H1 (cell line): Measurements from ENCODE around the gene CACNA2D1. TPM values are rescaled to one million over a fixed set of nuclear protein-coding genes. Genes with fewer than 3 reads are reported as not detected.

Experiments
- CTCF ChIA-PET: fragments of 300-600 bp; sonication (Branson Sonifier 250); formaldehyde crosslinking; loops from one replicate; lab custom pipeline; 2021; ENCODE audit not compliant: partially characterized antibody; lab: Charles Lee
- POLR2A ChIA-PET: fragments of 300-600 bp; sonication (Branson Sonifier 250); formaldehyde crosslinking; loops from one replicate; lab custom pipeline; 2021; ENCODE audit warnings: inconsistent platforms; ENCODE audit not compliant: partially characterized antibody; lab: Charles Lee
- DNase-seq, 2 experiments: peaks; one replicate each; pipeline versions ENCODE4 v3.0.0 to v3.0.0-alpha.2; 2010 to 2022; ENCODE audit warnings: low spot score in 2 of 2, low read depth in 1 of 2, mixed read lengths in 1 of 2
- FAIRE-seq: peaks from 2 replicates; lab custom pipeline; 2011; peaks lifted over from hg19 to GRCh38; lab: Jason Lieb, UNC
- H2AFZ ChIP-seq: 2 replicates; pipeline ENCODE4 v1.8.1; 2012; ENCODE audit warnings: low read length, inconsistent platforms
- H2AK5ac ChIP-seq: 2 replicates; pipeline ENCODE4 v1.6.1; 2013; ENCODE audit warnings: low read depth, low read length
- H2BK120ac ChIP-seq: replicated peaks from 2 replicates; pipeline ENCODE3; 2013; ENCODE audit warnings: low read depth, low read length, inconsistent platforms
- H2BK12ac ChIP-seq: 2 replicates; pipeline ENCODE4 v1.6.1; 2013; ENCODE audit warnings: low read depth, low read length
- H2BK15ac ChIP-seq: 2 replicates; pipeline ENCODE4 v1.6.1; 2013; ENCODE audit warnings: low read length
- H2BK20ac ChIP-seq: 2 replicates; pipeline ENCODE4 v1.6.1; 2013; ENCODE audit warnings: low read length
- H2BK5ac ChIP-seq: 2 replicates; pipeline ENCODE4 v1.6.1; 2013; ENCODE audit warnings: low read depth, low read length
- H3K14ac ChIP-seq: 2 replicates; pipeline ENCODE4 v1.6.1; 2013; ENCODE audit warnings: inconsistent platforms; ENCODE audit not compliant: insufficient read length
- H3K18ac ChIP-seq: 2 replicates; pipeline ENCODE4 v1.6.1; 2013; ENCODE audit warnings: low read length; ENCODE audit errors: extremely low read depth
- H3K23ac ChIP-seq: 2 replicates; pipeline ENCODE4 v1.6.1; 2013; ENCODE audit warnings: inconsistent platforms; ENCODE audit not compliant: insufficient read length
- H3K23me2 ChIP-seq: 2 replicates; pipeline ENCODE4 v1.6.1; 2013; ENCODE audit warnings: low read depth, low read length
- H3K27ac ChIP-seq: 2 replicates; pipeline ENCODE4 v1.6.1; 2011; ENCODE audit warnings: low read depth, low read length, inconsistent platforms
- H3K27me3 ChIP-seq, 4 experiments: replicated peaks in 1 of 4; 1 replicate in 1 of 4; 2 replicates in 3 of 4; pipeline versions ENCODE4 v1.6.1 to v1.8.1; 2011 to 2013; ENCODE audit warnings: low read length in 3 of 4, mild to moderate bottlenecking in 3 of 4, inconsistent platforms in 2 of 4, mixed read lengths in 2 of 4, moderate library complexity in 1 of 4; ENCODE audit not compliant: control insufficient read depth in 3 of 4, insufficient read depth in 3 of 4; ENCODE audit errors: extremely low read depth in 1 of 4
- H3K36me3 ChIP-seq, 4 experiments: 2 replicates each; pipeline versions ENCODE4 v1.6.1 to v1.8.1; 2011 to 2013; ENCODE audit warnings: mild to moderate bottlenecking in 4 of 4, low read length in 3 of 4, moderate library complexity in 2 of 4, control low read depth in 1 of 4, inconsistent platforms in 1 of 4; ENCODE audit not compliant: insufficient read depth in 4 of 4, control insufficient read depth in 2 of 4
- H3K4ac ChIP-seq: replicated peaks from 2 replicates; pipeline ENCODE3; 2013; ENCODE audit warnings: low read length, low read depth, mixed read lengths, inconsistent platforms; ENCODE audit not compliant: insufficient read length
- H3K4me1 ChIP-seq, 4 experiments: replicated peaks in 1 of 4; 1 replicate in 1 of 4; 2 replicates in 3 of 4; pipeline versions ENCODE4 v1.6.1 to v1.8.1; 2011 to 2013; ENCODE audit warnings: low read length in 3 of 4, inconsistent platforms in 2 of 4, mixed read lengths in 1 of 4; ENCODE audit not compliant: insufficient read depth in 4 of 4, control insufficient read depth in 3 of 4
- H3K4me2 ChIP-seq, 2 experiments: 2 replicates each; pipeline versions ENCODE4 v1.6.1 to v1.8.1; 2011 to 2013; ENCODE audit warnings: low read depth in 2 of 2, low read length in 2 of 2, control low read depth in 1 of 2, inconsistent platforms in 1 of 2, mild to moderate bottlenecking in 1 of 2; ENCODE audit not compliant: insufficient read depth in 1 of 2
- H3K4me3 ChIP-seq, 4 experiments: fragments of 200-600, 300-600 bp in 1 of 4; sonication (generic), shearing (Covaris generic), sonication (Bioruptor Twin) in 1 of 4; 2 replicates each; pipeline versions ENCODE4 v1.5.1 to v1.8.1; 2011 to 2016; ENCODE audit warnings: low read length in 4 of 4, low read depth in 3 of 4, control low read depth in 2 of 4, inconsistent platforms in 2 of 4, mild to moderate bottlenecking in 2 of 4, mixed read lengths in 1 of 4, moderate library complexity in 1 of 4; ENCODE audit not compliant: insufficient read depth in 2 of 4; ENCODE audit errors: extremely low read depth in 1 of 4
- H3K56ac ChIP-seq: replicated peaks from 2 replicates; pipeline ENCODE3; 2013; ENCODE audit warnings: low read depth, mild to moderate bottlenecking, mixed read lengths, low read length, inconsistent platforms; ENCODE audit not compliant: insufficient read length
- H3K79me1 ChIP-seq: 2 replicates; pipeline ENCODE4 v1.6.1; 2013; ENCODE audit warnings: low read depth, low read length, control low read depth
- H3K79me2 ChIP-seq, 2 experiments: 2 replicates each; pipeline versions ENCODE4 v1.6.1 to v1.8.1; 2012 to 2013; ENCODE audit warnings: low read length in 2 of 2, mild to moderate bottlenecking in 2 of 2, inconsistent platforms in 1 of 2; ENCODE audit not compliant: insufficient read depth in 2 of 2, control insufficient read depth in 1 of 2
- H3K9ac ChIP-seq, 4 experiments: replicated peaks in 1 of 4; 1 replicate in 1 of 4; 2 replicates in 3 of 4; pipeline versions ENCODE4 v1.6.1 to v1.8.1; 2011 to 2013; ENCODE audit warnings: low read depth in 3 of 4, low read length in 3 of 4, control low read depth in 2 of 4, mild to moderate bottlenecking in 2 of 4, moderate library complexity in 2 of 4, inconsistent platforms in 1 of 4; ENCODE audit errors: extremely low read depth in 1 of 4
- H3K9me3 ChIP-seq, 2 experiments: 2 replicates each; pipeline versions ENCODE4 v1.6.1 to v1.8.1; 2012 to 2013; ENCODE audit warnings: mild to moderate bottlenecking in 2 of 2, moderate library complexity in 2 of 2, control low read depth in 1 of 2, inconsistent platforms in 1 of 2, low read depth in 1 of 2, low read length in 1 of 2, mixed read lengths in 1 of 2; ENCODE audit not compliant: insufficient read depth in 2 of 2
- H4K20me1 ChIP-seq, 2 experiments: replicated peaks in 1 of 2; 2 replicates each; pipeline versions ENCODE3 to v1.8.1; 2011 to 2013; ENCODE audit warnings: inconsistent platforms in 2 of 2, low read length in 2 of 2, mild to moderate bottlenecking in 1 of 2; ENCODE audit not compliant: insufficient read depth in 2 of 2, control insufficient read depth in 1 of 2
- H4K5ac ChIP-seq: 2 replicates; pipeline ENCODE4 v1.6.1; 2013; ENCODE audit warnings: low read length, low read depth, mixed read lengths, inconsistent platforms; ENCODE audit not compliant: insufficient read length
- H4K8ac ChIP-seq: 2 replicates; pipeline ENCODE4 v1.8.0; 2013; ENCODE audit warnings: mild to moderate bottlenecking, moderate library complexity, low read length, inconsistent platforms; ENCODE audit not compliant: insufficient read depth; ENCODE audit errors: extremely low read depth
- H4K91ac ChIP-seq: replicated peaks from 2 replicates; pipeline ENCODE3; 2013; ENCODE audit warnings: low read length, mixed read lengths, inconsistent platforms; ENCODE audit not compliant: insufficient read length
- ASH2L ChIP-seq: fragments of 200-600, 300-600 bp; sonication (generic); IDR thresholded peaks from one replicate; pipeline ENCODE4 v1.7.1; 2017; ENCODE audit warnings: low read length
- BACH1 ChIP-seq: IDR thresholded peaks from 2 replicates; pipeline ENCODE4 v1.6.1; 2012; ENCODE audit warnings: low read length, improper control_type of control experiment
- EP300 ChIP-seq, 2 experiments: IDR thresholded peaks; 1 replicate in 1 of 2; 2 replicates in 1 of 2; pipeline ENCODE4 v1.6.1; 2011 to 2012; ENCODE audit warnings: low read depth in 2 of 2, low read length in 2 of 2, mild to moderate bottlenecking in 2 of 2, borderline replicate concordance in 1 of 2, inconsistent platforms in 1 of 2, moderate library complexity in 1 of 2
- GTF2F1 ChIP-seq: IDR thresholded peaks from 2 replicates; pipeline ENCODE4 v1.6.1; 2012; ENCODE audit warnings: low read depth, low read length, improper control_type of control experiment, borderline replicate concordance
- MAFK ChIP-seq: IDR thresholded peaks from 2 replicates; pipeline ENCODE4 v1.6.1; 2012; ENCODE audit warnings: low read depth, mild to moderate bottlenecking, improper control_type of control experiment, low read length
- NRF1 ChIP-seq: IDR thresholded peaks from 2 replicates; pipeline ENCODE4 v1.6.1; 2011; ENCODE audit warnings: mild to moderate bottlenecking, low read depth, low read length, improper control_type of control experiment
- PHF8 ChIP-seq: fragments of 200-600 bp; sonication (generic); conservative IDR thresholded peaks from 2 replicates; pipeline ENCODE4 v1.7.1; 2012; ENCODE audit warnings: low read depth, mild to moderate bottlenecking, inconsistent platforms, low read length, moderate library complexity
- POLR2AphosphoS5 ChIP-seq: IDR thresholded peaks from 2 replicates; pipeline ENCODE4 v1.6.1; 2011; ENCODE audit warnings: low read depth, low read length
- RAD21 ChIP-seq, 2 experiments: IDR thresholded peaks in 1 of 2; conservative IDR thresholded peaks in 1 of 2; 2 replicates each; pipeline ENCODE4 v1.6.1; 2011; ENCODE audit warnings: low read depth in 2 of 2, low read length in 2 of 2, improper control_type of control experiment in 1 of 2, inconsistent platforms in 1 of 2, mild to moderate bottlenecking in 1 of 2, moderate library complexity in 1 of 2
- SIRT6 ChIP-seq: IDR thresholded peaks from one replicate; pipeline ENCODE4 v1.7.1; 2012; ENCODE audit warnings: low read length, inconsistent platforms
- SIX5 ChIP-seq: IDR thresholded peaks from 2 replicates; pipeline ENCODE4 v1.6.1; 2011; ENCODE audit warnings: mild to moderate bottlenecking, low read depth, low read length
- SP2 ChIP-seq: IDR thresholded peaks from 2 replicates; pipeline ENCODE4 v1.6.1; 2012; ENCODE audit warnings: mild to moderate bottlenecking, low read length, inconsistent platforms
- SP4 ChIP-seq: IDR thresholded peaks from 2 replicates; pipeline ENCODE4 v1.6.1; 2012; ENCODE audit warnings: low read length, inconsistent platforms
- SUZ12 ChIP-seq: fragments of 200-600 bp; sonication (generic); IDR thresholded peaks from 2 replicates; pipeline ENCODE4 v1.6.1; 2012; ENCODE audit warnings: mild to moderate bottlenecking, inconsistent platforms, low read length, moderate library complexity, mixed read lengths
- TEAD4 ChIP-seq: IDR thresholded peaks from 2 replicates; pipeline ENCODE4 v1.6.1; 2012; ENCODE audit warnings: low read depth, low read length, inconsistent platforms, mixed read lengths
- WGBS, 2 experiments: shearing (Covaris generic) in 1 of 2; methylation state at CpG; one replicate each; pipeline versions ENCODE4 v1.1.6 to v1.1.7; 2013 to 2015; ENCODE audit warnings: low lambda C conversion rate in 2 of 2, mixed read lengths in 2 of 2, inconsistent platforms in 1 of 2, low coverage in 1 of 2, missing lambda C conversion rate in 1 of 2; ENCODE audit not compliant: insufficient replicate concordance in 2 of 2, insufficient coverage in 1 of 2, insufficient read length in 1 of 2; ENCODE audit errors: extremely low coverage in 1 of 2, missing lambda C conversion rate in 1 of 2; 5-methylcytosine and 5-hydroxymethylcytosine counted together
- polyA plus RNA-seq, 7 experiments: library from polyadenylated mRNA; depleted of rRNA in 3 of 7; stranded (reverse) in 5 of 7; unstranded in 2 of 7; fragments of >200 nt in 5 of 7; fragments of 200-250 nt in 2 of 7; gene quantifications; 1 replicate in 5 of 7; 2 replicates in 1 of 7; 4 replicates in 1 of 7; pipeline versions ENCODE4 v1.2.1 to v1.2.3, GENCODE V29; 2011 to 2013; ENCODE audit warnings: missing spikeins in 2 of 7, mixed read lengths in 2 of 7
- total RNA-seq: library from RNA; stranded (reverse); fragmentation: NEBNext Ultra II Directional; extraction: Animal tissue kit (Norgen Biotek cat#: 25700); gene quantifications from 2 replicates; pipeline ENCODE4 v1.2.1, GENCODE V29; 2021

The CACNA2D1 gene
- total and polyA plus RNA-seq, 2 of the 8 experiments (the other 6 are each of a cell fraction or from before 2014, with no cell fraction given), result 4.3 to 27.3 TPM

GRCh38 chr7:82067628-82068264, 375.8 kb downstream of the CACNA2D1 start:
- no peaks in the 10 kb centered on the region for H3K27me3 ChIP-seq
- H3K18ac ChIP-seq, result no peak overlapping the region
- no peak overlapping the region for H3K9ac ChIP-seq
- no peaks in the 10 kb centered on the region for H3K79me2 ChIP-seq
- no peak overlapping the region for H2AFZ ChIP-seq
- no peaks in the 10 kb centered on the region for H3K9me3 ChIP-seq
- H4K5ac ChIP-seq, result no peak overlapping the region
- no peaks in the 10 kb centered on the region for H3K4me1 ChIP-seq
- no peak overlapping the region for H3K56ac ChIP-seq
- no peak for FAIRE-seq
- no peak overlapping the region for H3K4ac ChIP-seq
- no peak overlapping the region for H3K14ac ChIP-seq
- H3K23me2 ChIP-seq, result no peaks in the 10 kb centered on the region
- 88% methylated on average over 2 of the region's 2 CpGs; no CpG with 5 or more reads in 1 of the 2 experiments for WGBS, 2 experiments
- no peaks in the 10 kb centered on the region for H4K20me1 ChIP-seq
- H3K36me3 ChIP-seq, result no peaks in the 10 kb centered on the region; a peak in 1 of 8 replicates
- H3K4me2 ChIP-seq, result no peak overlapping the region
- H2BK5ac ChIP-seq, result no peak overlapping the region
- TF ChIP-seq NRF1, result no peak
- no peak for TF ChIP-seq GTF2F1
- no peak for TF ChIP-seq SP2
- TF ChIP-seq TEAD4, result no peak
- TF ChIP-seq EP300 (IDR thresholded peaks at IDR 0.05; ENCODE audit: borderline replicate concordance in 1 of 2, low read depth in 2 of 2, low read length in 2 of 2), result no peak
- TF ChIP-seq RAD21 (IDR thresholded peaks at IDR 0.05 in 1 of 2, conservative IDR thresholded peaks at IDR 0.05 in 1 of 2; ENCODE audit: low read depth in 2 of 2, low read length in 2 of 2), result no peak
- no peak for TF ChIP-seq POLR2AphosphoS5
- no peak for TF ChIP-seq ASH2L
- no peak for TF ChIP-seq SIRT6
- no peak for TF ChIP-seq SUZ12
- no peak for TF ChIP-seq SIX5
- TF ChIP-seq SP4, result no peak
- TF ChIP-seq BACH1, result no peak
- no peak for TF ChIP-seq PHF8
- no peak for TF ChIP-seq MAFK
- no peak overlapping the region for H2BK12ac ChIP-seq
- H3K27ac ChIP-seq, result no peak overlapping the region
- no peak overlapping the region for H3K23ac ChIP-seq
- H4K8ac ChIP-seq, result no peak overlapping the region
- no peaks in the 10 kb centered on the region for H3K79me1 ChIP-seq
- H4K91ac ChIP-seq, result no peak overlapping the region
- ChIA-PET POLR2A (no interaction called here), CTCF (no interaction called here)
- no peak overlapping the region for H2AK5ac ChIP-seq
- H2BK20ac ChIP-seq, result no peak overlapping the region
- DNase-seq, result no peak
- no peak overlapping the region for H2BK120ac ChIP-seq
- H2BK15ac ChIP-seq, result no peak overlapping the region
- no peak overlapping the region for H3K4me3 ChIP-seq
